AG09319 (cell line): Measurements from ENCODE around the gene DSCAM.

ENCODE experiments used
- DNase-seq: peaks from one replicate; pipeline ENCODE4 v3.0.0-alpha.2; 2010; ENCODE audit warnings: low read depth; ENCODE audit errors: extremely low read depth
- CTCF ChIP-seq: IDR thresholded peaks from 2 replicates; pipeline ENCODE4 v1.5.1; 2011; ENCODE audit warnings: low read depth, mild to moderate bottlenecking, inconsistent platforms, low read length, moderate library complexity

Gene DSCAM

DNA sequence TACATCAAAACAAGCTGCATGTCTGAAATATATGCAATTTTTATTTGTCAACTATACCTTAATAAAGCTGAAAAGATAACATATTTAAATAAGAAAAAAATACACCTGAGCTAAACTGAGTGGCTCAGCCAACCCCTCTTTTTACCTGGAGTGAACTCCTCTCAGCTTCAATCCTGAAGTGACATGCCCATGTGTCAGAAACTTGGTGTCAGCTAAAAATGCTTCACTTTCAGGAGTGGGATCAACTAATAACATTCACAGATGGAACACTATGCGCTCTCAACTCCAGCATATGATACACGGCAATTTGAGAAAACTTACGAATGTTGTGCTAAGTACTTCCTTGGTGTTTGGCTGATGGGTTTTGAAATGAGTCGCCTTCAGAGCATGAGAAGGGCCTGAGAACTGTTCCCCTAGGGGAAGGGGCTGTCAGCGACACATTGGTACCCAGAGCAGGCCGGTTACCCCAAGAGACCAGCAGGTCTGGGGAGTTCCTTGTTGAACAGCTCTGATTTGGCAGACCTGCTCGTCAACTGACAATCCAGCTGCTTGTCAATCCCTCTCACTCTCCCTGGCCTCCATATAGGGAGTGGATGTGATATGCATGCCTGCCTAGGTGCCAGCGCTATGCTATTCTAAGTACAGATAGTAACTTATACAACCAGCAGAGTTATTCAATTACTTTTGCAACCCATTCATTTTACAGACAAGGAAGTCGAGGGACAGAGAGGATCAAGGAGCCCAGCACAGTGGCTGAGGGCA, 712.0 kb downstream of the DSCAM start:
- DNase-seq, result no peak
- TF ChIP-seq CTCF, result no peak

DNA sequence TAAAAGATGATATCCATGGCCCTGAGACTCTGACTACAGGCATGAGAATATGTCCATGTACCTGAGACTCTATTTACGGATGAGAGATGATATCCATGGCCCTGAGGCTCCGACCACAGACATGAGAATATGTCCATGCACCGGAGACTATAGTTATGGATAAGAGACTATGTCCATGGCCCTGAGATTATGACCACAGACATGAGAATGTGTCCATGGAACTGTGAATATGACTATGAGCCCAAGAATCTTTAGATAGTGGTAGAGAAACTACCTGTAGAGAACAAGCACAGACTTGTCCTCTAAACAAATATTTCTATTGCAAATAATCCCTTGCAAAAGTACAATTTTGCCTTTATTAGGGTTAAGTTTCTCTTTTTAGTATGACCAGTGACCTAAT, 716.5 kb downstream of the DSCAM start:
- no peak for TF ChIP-seq CTCF
- no peak for DNase-seq

- no peak for TF ChIP-seq CTCF
- DNase-seq, result no peak
Observed at GRCh38 chr21:40129809-40130208, 717.1 kb downstream of the DSCAM start.

- DNase-seq, result no peak
- TF ChIP-seq CTCF, result no peak
Observed at GRCh38 chr21:40128891-40129290, 718.1 kb downstream of the DSCAM start.

- peak; percentile 54 for TF ChIP-seq CTCF
- DNase-seq, result no peak
Observed at GRCh38 chr21:40120940-40121575, 725.9 kb downstream of the DSCAM start.

DNA sequence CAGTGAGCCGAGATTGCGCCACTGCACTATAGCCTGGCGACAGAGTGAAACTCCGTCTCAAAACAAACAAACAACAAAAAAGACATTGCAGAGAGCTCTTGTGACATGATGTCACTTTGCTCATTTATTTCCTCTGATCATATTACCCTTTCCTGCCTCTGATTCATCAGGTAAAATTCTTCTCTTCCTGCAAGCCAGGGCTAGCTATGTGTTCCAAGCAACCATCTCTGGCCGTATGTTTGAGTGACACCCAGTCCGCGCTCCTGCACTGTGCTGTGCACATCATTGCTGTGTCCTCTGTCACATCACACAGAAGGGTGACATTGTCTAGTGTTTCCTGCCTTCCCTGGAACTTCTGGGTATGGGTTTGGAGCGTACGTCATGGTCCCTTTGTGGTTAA, 728.4 kb downstream of the DSCAM start:
- DNase-seq, result no peak
- no peak for TF ChIP-seq CTCF

DNA sequence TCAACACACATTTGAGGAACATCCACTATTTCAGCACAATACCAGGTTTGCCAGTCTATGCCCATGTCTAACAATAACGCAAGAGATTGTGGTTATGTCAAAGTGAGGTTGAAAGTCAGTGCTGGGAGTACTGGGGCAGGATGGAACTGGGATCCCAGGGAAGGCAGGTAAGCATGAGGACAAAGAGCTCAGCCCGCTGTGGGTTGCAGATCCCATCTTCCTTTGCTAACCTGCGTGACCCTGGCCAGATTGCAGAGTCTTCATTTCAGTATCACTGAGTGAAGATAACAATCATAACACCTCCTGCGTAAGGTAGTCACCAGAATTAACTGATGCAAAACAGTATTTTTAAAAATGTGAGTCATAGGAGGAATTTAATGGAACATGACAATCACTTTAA, 729.7 kb downstream of the DSCAM start:
- DNase-seq, result no peak
- TF ChIP-seq CTCF, result no peak
